Measurements from ENCODE around the gene TRIM43B.

- no peak for TF ChIP-seq CTCF (IDR thresholded peaks at IDR 0.05; ENCODE audit: low read depth, low read length)
- TF ChIP-seq EZH2phosphoT487 (IDR thresholded peaks at IDR 0.05; ENCODE audit: low read depth): no peak
Measured at GRCh38 chr2:95526360-95527341, 42.1 kb upstream of the TRIM43B start.
